Measurements from ENCODE around the gene TRIM13.

TRIM13 gene

GRCh38 chr13:50026788-50027473 lies 30.1 kb downstream of the TRIM13 start:
- Histone ChIP-seq H3K9me3 (ENCODE audit: severe bottlenecking) (no peaks in the 10 kb centered on the region), H3K4me3 (ENCODE audit: severe bottlenecking) (no peak overlapping the region), H3K36me3 (ENCODE audit: low read depth) (peaks cover 68% of the 10 kb centered on the region), H3K27ac (ENCODE audit: poor library complexity, severe bottlenecking) (no peak overlapping the region), H3K4me1 (ENCODE audit: insufficient read depth, poor library complexity, severe bottlenecking) (no peaks in the 10 kb centered on the region), H3K27me3 (ENCODE audit: insufficient read depth, poor library complexity, severe bottlenecking) (no peaks in the 10 kb centered on the region)
- no peak for ATAC-seq (ENCODE audit: low read depth)
- no peak for DNase-seq (ENCODE audit: low spot score)
- no peak for TF ChIP-seq CTCF (IDR thresholded peaks at IDR 0.05; ENCODE audit: poor library complexity, severe bottlenecking)

- H3K36me3 ChIP-seq (ENCODE audit: low read depth): peaks cover 42% of the 10 kb centered on the region
- no peak overlapping the region for H3K27ac ChIP-seq (ENCODE audit: poor library complexity, severe bottlenecking)
- DNase-seq (ENCODE audit: low spot score) (no peak), ATAC-seq (ENCODE audit: low read depth) (no peak)
- no peaks in the 10 kb centered on the region for H3K9me3 ChIP-seq (ENCODE audit: severe bottlenecking)
- H3K4me1 ChIP-seq (ENCODE audit: insufficient read depth, poor library complexity, severe bottlenecking): no peaks in the 10 kb centered on the region
- no peaks in the 10 kb centered on the region for H3K27me3 ChIP-seq (ENCODE audit: insufficient read depth, poor library complexity, severe bottlenecking)
- TF ChIP-seq CTCF (IDR thresholded peaks at IDR 0.05; ENCODE audit: poor library complexity, severe bottlenecking): no peak
- no peak overlapping the region for H3K4me3 ChIP-seq (ENCODE audit: severe bottlenecking)
Observed at GRCh38 chr13:50030315-50030714, 33.5 kb downstream of the TRIM13 start.

GRCh38 chr13:50033725-50034124 lies 36.9 kb downstream of the TRIM13 start:
- TF ChIP-seq CTCF (IDR thresholded peaks at IDR 0.05; ENCODE audit: poor library complexity, severe bottlenecking): no peak
- H3K4me3 ChIP-seq (ENCODE audit: severe bottlenecking): no peak overlapping the region
- H3K27me3 ChIP-seq (ENCODE audit: insufficient read depth, poor library complexity, severe bottlenecking): no peaks in the 10 kb centered on the region
- H3K9me3 ChIP-seq (ENCODE audit: severe bottlenecking): no peaks in the 10 kb centered on the region
- H3K36me3 ChIP-seq (ENCODE audit: low read depth): peaks cover 16% of the 10 kb centered on the region
- no peaks in the 10 kb centered on the region for H3K4me1 ChIP-seq (ENCODE audit: insufficient read depth, poor library complexity, severe bottlenecking)
- ATAC-seq (ENCODE audit: low read depth): no peak
- H3K27ac ChIP-seq (ENCODE audit: poor library complexity, severe bottlenecking): no peak overlapping the region
- DNase-seq (ENCODE audit: low spot score): no peak

GRCh38 chr13:50037788-50038187 lies 40.9 kb downstream of the TRIM13 start:
- H3K36me3 ChIP-seq (ENCODE audit: low read depth): peaks cover 39% of the 10 kb centered on the region
- no peak for TF ChIP-seq CTCF (IDR thresholded peaks at IDR 0.05; ENCODE audit: poor library complexity, severe bottlenecking)
- H3K27me3 ChIP-seq (ENCODE audit: insufficient read depth, poor library complexity, severe bottlenecking): no peaks in the 10 kb centered on the region
- H3K4me3 ChIP-seq (ENCODE audit: severe bottlenecking): no peak overlapping the region
- H3K27ac ChIP-seq (ENCODE audit: poor library complexity, severe bottlenecking): no peak overlapping the region
- ATAC-seq (ENCODE audit: low read depth): no peak
- DNase-seq (ENCODE audit: low spot score): no peak
- no peaks in the 10 kb centered on the region for H3K4me1 ChIP-seq (ENCODE audit: insufficient read depth, poor library complexity, severe bottlenecking)
- H3K9me3 ChIP-seq (ENCODE audit: severe bottlenecking): no peaks in the 10 kb centered on the region

- Histone ChIP-seq H3K27ac (ENCODE audit: poor library complexity, severe bottlenecking) (no peak overlapping the region), H3K9me3 (ENCODE audit: severe bottlenecking) (no peaks in the 10 kb centered on the region), H3K36me3 (ENCODE audit: low read depth) (peaks cover 44% of the 10 kb centered on the region)
Observed at GRCh38 chr13:50038266-50038665, 41.4 kb downstream of the TRIM13 start.

More at GRCh38 chr13:50038266-50038665, 41.4 kb downstream of the TRIM13 start:
- H3K4me3 ChIP-seq (ENCODE audit: severe bottlenecking): no peak overlapping the region
- no peak for DNase-seq (ENCODE audit: low spot score)
- TF ChIP-seq CTCF (IDR thresholded peaks at IDR 0.05; ENCODE audit: poor library complexity, severe bottlenecking): no peak
- no peak for ATAC-seq (ENCODE audit: low read depth)
- no peaks in the 10 kb centered on the region for H3K4me1 ChIP-seq (ENCODE audit: insufficient read depth, poor library complexity, severe bottlenecking)
- H3K27me3 ChIP-seq (ENCODE audit: insufficient read depth, poor library complexity, severe bottlenecking): no peaks in the 10 kb centered on the region

Measured in RWPE2 (cell line).